ENCODE data around the gene HDAC10.

Gene HDAC10

GRCh38 chr22:50285568-50286229 is 34.6 kb upstream of the HDAC10 start:
- DNase-seq (ENCODE audit: low read depth): no peak
- no peak overlapping the region for H3K4me3 ChIP-seq (ENCODE audit: low read depth, low read length)
- TF ChIP-seq CTCF (IDR thresholded peaks at IDR 0.05; ENCODE audit: low read depth, low read length) (no peak), MAX (IDR thresholded peaks at IDR 0.05; ENCODE audit: low read depth, low read length) (no peak), MYC (IDR thresholded peaks at IDR 0.05; ENCODE audit: low read depth, low read length) (no peak), POLR2A (IDR thresholded peaks at IDR 0.05; ENCODE audit: extremely low read depth, insufficient read length) (no peak)

GRCh38 chr22:50284479-50284878 is 33.4 kb upstream of the HDAC10 start:
- H3K4me3 ChIP-seq (ENCODE audit: low read depth, low read length): no peak overlapping the region
- TF ChIP-seq MYC (IDR thresholded peaks at IDR 0.05; ENCODE audit: low read depth, low read length) (no peak), MAX (IDR thresholded peaks at IDR 0.05; ENCODE audit: low read depth, low read length) (no peak), CTCF (IDR thresholded peaks at IDR 0.05; ENCODE audit: low read depth, low read length) (no peak), POLR2A (IDR thresholded peaks at IDR 0.05; ENCODE audit: extremely low read depth, insufficient read length) (no peak)
- no peak for DNase-seq (ENCODE audit: low read depth)

- TF ChIP-seq MAX (IDR thresholded peaks at IDR 0.05; ENCODE audit: low read depth, low read length) (no peak), CTCF (IDR thresholded peaks at IDR 0.05; ENCODE audit: low read depth, low read length) (no peak), POLR2A (IDR thresholded peaks at IDR 0.05; ENCODE audit: extremely low read depth, insufficient read length) (no peak), MYC (IDR thresholded peaks at IDR 0.05; ENCODE audit: low read depth, low read length) (no peak)
- H3K4me3 ChIP-seq (ENCODE audit: low read depth, low read length): no peak overlapping the region
Observed at GRCh38 chr22:50283821-50284220, 32.8 kb upstream of the HDAC10 start.

GRCh38 chr22:50282361-50283155 is 31.5 kb upstream of the HDAC10 start:
- TF ChIP-seq CTCF (IDR thresholded peaks at IDR 0.05; ENCODE audit: low read depth, low read length) (no peak), MYC (IDR thresholded peaks at IDR 0.05; ENCODE audit: low read depth, low read length) (no peak), MAX (IDR thresholded peaks at IDR 0.05; ENCODE audit: low read depth, low read length) (no peak), POLR2A (IDR thresholded peaks at IDR 0.05; ENCODE audit: extremely low read depth, insufficient read length) (no peak)
- no peak for DNase-seq (ENCODE audit: low read depth)
- H3K4me3 ChIP-seq (ENCODE audit: low read depth, low read length): no peak overlapping the region

More at GRCh38 chr22:50283821-50284220, 32.8 kb upstream of the HDAC10 start:
- no peak for DNase-seq (ENCODE audit: low read depth)

GRCh38 chr22:50281957-50282356 is 30.9 kb upstream of the HDAC10 start:
- no peak for DNase-seq (ENCODE audit: low read depth)
- no peak overlapping the region for H3K4me3 ChIP-seq (ENCODE audit: low read depth, low read length)
- TF ChIP-seq CTCF (IDR thresholded peaks at IDR 0.05; ENCODE audit: low read depth, low read length): no peak
- TF ChIP-seq MAX (IDR thresholded peaks at IDR 0.05; ENCODE audit: low read depth, low read length): no peak
- no peak for TF ChIP-seq POLR2A (IDR thresholded peaks at IDR 0.05; ENCODE audit: extremely low read depth, insufficient read length)
- TF ChIP-seq MYC (IDR thresholded peaks at IDR 0.05; ENCODE audit: low read depth, low read length): no peak
